Left lung (tissue), 10 donors: ENCODE data around the gene LARP4. TPM values are rescaled to one million over a fixed set of nuclear protein-coding genes. Genes with fewer than 3 reads are reported as not detected.
"Not testable (repeated sequence)": the region's sequence is repeated elsewhere in the genome, so short reads cannot be mapped to it uniquely, and the experiment has no call there.

ENCODE experiments used
- ATAC-seq: fragments of 200-7000 bp; cut with Tn5 transposase; one replicate; pipeline ENCODE4 v1.9.1; 2020; ENCODE audit warnings: moderate library complexity
- DNase-seq, 4 donors: peaks; one replicate each; pipeline ENCODE4 v3.0.0-alpha.2; 2013 to 2020
- H3K27ac ChIP-seq, 2 donors: fragments of 200-600 bp; sonication (generic) in 1 of 2; one replicate each; pipeline versions ENCODE4 v1.5.0 to v1.8.0; 2020 to 2021
- H3K27me3 ChIP-seq, 2 donors: fragments of 200-600 bp; sonication (generic) in 1 of 2; one replicate each; pipeline versions ENCODE4 v1.5.0 to v1.8.0; 2020 to 2021
- H3K36me3 ChIP-seq, 2 donors: fragments of 200-600 bp; sonication (generic) in 1 of 2; one replicate each; pipeline versions ENCODE4 v1.5.0 to v1.8.0; 2020 to 2021
- H3K4me1 ChIP-seq, 2 donors: fragments of 200-600 bp; one replicate each; pipeline ENCODE4 v1.8.0; 2021
- H3K4me3 ChIP-seq, 2 donors: fragments of 200-600 bp; sonication (generic) in 1 of 2; one replicate each; pipeline versions ENCODE4 v1.5.0 to v1.8.0; 2020 to 2021; ENCODE audit warnings: mild to moderate bottlenecking in 1 of 2
- H3K9me3 ChIP-seq, 2 donors: fragments of 200-600 bp; sonication (generic) in 1 of 2; one replicate each; pipeline versions ENCODE4 v1.5.0 to v1.8.0; 2020 to 2021
- intact Hi-C, 2 donors: fragments of 100-400 bp; cut with DNase I; formaldehyde crosslinking; loops; one replicate each; pipeline versions ENCODE4 v1.11.2 to v1.14.2; 2022
- polyA plus RNA-seq, 6 donors: library from polyadenylated mRNA; unstranded; fragments of 120-200 nt; gene quantifications; one replicate each; pipeline ENCODE4 v1.2.1, GENCODE V29; 2013; ENCODE audit not compliant: insufficient read length in 6 of 6
- total RNA-seq, 2 donors: library from RNA; stranded (reverse); fragmentation: NEBNext Ultra II Directional; extraction: Animal tissue kit (Norgen Biotek cat#: 25700); gene quantifications; one replicate each; pipeline ENCODE4 v1.2.1, GENCODE V29; 2021
- TF ChIP-seq, protein P1 (sequence below), 2 donors: fragments of 200-600 bp; sonication (generic) in 1 of 2; IDR thresholded peaks; one replicate each; pipeline versions ENCODE4 v1.5.0 to v1.8.0; 2021; ENCODE audit warnings: antibody characterized with exemption in 2 of 2
- donor health status: DM: no; HTN: yes; CAD: no.
- donor health status: DM: no; HTN: no; CAD: no.

The LARP4 gene
- total and polyA plus RNA-seq, 8 donors = 27.5 to 65.4 (median 32.0) TPM

DNA sequence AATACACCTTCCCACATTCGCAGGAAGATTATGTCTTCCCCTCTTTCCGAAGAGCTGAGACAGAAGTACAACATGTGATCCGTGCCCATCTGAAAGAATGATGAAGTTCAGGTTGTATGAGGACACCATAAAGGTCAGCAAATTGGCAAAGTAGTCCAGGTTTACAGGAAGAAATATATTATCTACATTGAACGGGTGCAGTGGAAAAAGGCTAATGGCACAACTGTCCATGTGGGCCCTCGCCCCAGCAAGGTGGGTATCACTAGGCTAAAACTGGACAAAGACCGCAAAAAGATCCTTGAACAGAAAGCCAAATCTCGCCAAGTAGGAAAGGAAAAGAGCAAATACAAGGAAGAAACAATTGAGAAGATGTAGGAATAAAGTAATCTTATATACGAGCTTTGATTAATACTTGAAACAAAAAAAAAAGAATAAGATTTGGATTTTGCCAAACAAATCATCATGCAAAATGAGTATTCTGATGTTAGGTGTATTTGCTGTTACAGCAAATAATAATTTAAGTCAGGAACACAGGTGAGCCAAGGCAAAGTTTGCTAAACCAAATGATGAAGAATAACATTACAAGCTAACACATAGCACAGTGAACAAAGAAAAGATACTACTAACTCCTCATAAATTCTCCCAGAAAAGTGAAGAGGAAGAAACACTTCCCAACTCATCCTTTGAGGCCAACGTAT, 34.8 kb upstream of the LARP4 start:
- Histone ChIP-seq H3K4me3 (no peak overlapping the region), H3K9me3 (no peaks in the 10 kb centered on the region), H3K27ac (no peak overlapping the region), H3K27me3 (no peaks in the 10 kb centered on the region), H3K4me1 (no peaks in the 10 kb centered on the region), H3K36me3 (no peaks in the 10 kb centered on the region)
- ATAC-seq = no peak
- intact Hi-C loops = no loop called here
- TF ChIP-seq, protein P1, sequence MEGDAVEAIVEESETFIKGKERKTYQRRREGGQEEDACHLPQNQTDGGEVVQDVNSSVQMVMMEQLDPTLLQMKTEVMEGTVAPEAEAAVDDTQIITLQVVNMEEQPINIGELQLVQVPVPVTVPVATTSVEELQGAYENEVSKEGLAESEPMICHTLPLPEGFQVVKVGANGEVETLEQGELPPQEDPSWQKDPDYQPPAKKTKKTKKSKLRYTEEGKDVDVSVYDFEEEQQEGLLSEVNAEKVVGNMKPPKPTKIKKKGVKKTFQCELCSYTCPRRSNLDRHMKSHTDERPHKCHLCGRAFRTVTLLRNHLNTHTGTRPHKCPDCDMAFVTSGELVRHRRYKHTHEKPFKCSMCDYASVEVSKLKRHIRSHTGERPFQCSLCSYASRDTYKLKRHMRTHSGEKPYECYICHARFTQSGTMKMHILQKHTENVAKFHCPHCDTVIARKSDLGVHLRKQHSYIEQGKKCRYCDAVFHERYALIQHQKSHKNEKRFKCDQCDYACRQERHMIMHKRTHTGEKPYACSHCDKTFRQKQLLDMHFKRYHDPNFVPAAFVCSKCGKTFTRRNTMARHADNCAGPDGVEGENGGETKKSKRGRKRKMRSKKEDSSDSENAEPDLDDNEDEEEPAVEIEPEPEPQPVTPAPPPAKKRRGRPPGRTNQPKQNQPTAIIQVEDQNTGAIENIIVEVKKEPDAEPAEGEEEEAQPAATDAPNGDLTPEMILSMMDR (IDR thresholded peaks at IDR 0.05) = no peak
- no peak for DNase-seq

DNA sequence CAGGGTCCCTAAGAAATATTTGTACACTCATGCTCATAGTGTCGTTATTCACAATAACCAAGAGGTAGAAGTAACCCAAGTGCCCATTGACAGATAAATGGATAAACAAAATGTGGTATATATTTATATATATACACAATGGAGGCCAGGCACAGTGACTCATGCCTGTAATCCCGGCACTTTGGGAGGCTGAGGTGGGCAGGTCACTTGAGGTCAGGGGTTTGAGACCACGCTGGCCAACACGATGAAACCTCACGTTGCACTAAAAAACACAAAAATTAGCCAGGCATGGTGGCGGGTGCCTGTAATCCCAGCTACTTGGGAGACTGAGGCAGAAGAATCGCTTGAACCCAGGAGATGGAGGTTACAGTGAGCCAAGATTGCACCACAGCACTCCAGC, 30.0 kb upstream of the LARP4 start:
- H3K27me3 ChIP-seq, intact Hi-C loops, H3K9me3 ChIP-seq, H3K4me3 ChIP-seq, ATAC-seq, H3K27ac ChIP-seq, H3K36me3 ChIP-seq, H3K4me1 ChIP-seq, DNase-seq: not testable (repeated sequence)

DNA sequence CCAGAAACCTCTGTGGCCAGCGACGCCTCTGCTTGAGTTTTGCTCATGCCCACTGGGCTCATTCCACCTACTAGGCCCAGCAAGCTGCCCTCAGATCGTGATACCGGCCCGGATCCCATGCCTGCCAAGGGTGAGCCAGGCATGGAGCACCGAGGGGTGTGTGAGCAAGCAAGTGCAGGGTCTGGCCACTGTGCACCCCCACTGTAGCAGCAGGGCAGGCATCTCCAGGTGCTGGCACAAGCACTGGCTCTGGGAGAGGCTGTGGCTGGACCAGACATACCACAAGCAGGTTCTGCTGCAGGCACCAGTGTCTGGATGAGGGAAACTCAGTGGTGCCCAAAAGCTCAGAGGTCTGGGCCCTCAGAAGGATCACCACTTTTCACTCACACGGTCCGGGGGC, 24.9 kb upstream of the LARP4 start:
- no peak overlapping the region for H3K27ac ChIP-seq
- H3K36me3 ChIP-seq = no peaks in the 10 kb centered on the region
- intact Hi-C loops = no loop called here
- no peak overlapping the region for H3K4me3 ChIP-seq
- H3K9me3 ChIP-seq = no peaks in the 10 kb centered on the region
- TF ChIP-seq, protein P1 (IDR thresholded peaks at IDR 0.05) = no peak
- ATAC-seq (no peak), DNase-seq (no peak)
- no peaks in the 10 kb centered on the region for H3K4me1 ChIP-seq
- H3K27me3 ChIP-seq = no peaks in the 10 kb centered on the region

DNA sequence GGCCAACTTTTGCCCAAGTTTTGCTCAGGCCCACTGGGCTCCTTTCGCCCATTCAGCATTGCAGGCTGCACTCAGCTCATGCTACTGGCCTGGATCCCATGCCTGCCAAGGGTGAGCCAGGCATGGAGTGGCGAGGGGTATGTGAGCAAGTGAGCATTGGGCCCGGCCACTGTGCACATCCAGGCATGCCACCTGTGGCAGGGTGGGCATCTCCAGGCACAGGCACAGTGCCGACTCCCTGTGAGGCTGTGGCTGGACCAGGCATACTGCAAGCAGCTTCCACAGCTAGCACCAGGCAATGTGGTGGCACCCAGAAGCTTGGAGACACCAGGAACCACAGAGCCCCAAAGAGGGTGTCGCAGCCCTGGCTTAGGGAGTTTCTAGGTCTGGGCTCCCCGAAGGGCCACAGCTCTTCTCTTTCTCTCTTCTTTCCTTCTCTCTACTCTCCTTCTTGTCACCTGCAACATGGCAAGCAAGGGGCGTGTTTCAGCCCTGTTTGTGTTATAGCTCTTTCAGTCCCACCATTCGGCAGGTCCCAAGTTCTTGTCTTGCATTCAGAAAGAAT, 19.8 kb upstream of the LARP4 start:
- intact Hi-C loops = no loop called here
- no peak overlapping the region for H3K4me3 ChIP-seq
- no peaks in the 10 kb centered on the region for H3K9me3 ChIP-seq
- DNase-seq = no peak
- no peaks in the 10 kb centered on the region for H3K27me3 ChIP-seq
- no peaks in the 10 kb centered on the region for H3K4me1 ChIP-seq
- no peak for ATAC-seq
- H3K27ac ChIP-seq = no peak overlapping the region
- TF ChIP-seq, protein P1 (IDR thresholded peaks at IDR 0.05) = no peak
- no peaks in the 10 kb centered on the region for H3K36me3 ChIP-seq

DNA sequence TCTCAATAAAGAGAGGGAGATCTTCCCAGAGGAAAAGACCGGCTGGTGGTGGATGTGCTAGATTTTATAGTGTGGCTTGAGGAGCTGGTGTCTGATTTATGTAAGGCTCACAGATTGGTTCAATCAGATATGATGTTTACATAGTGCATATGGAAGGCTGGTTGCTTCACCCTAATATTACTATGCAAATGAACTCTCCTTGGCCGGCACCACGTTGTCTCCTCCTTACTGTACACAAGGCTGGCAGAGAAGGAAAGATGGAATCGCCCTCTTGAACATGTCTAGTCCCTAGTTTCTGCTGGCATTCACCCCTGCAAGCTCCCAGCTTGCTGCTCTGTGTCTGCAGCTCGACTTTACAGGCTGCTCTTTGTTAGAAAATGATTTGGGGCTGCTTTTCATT, 13.2 kb upstream of the LARP4 start:
- TF ChIP-seq, protein P1 (IDR thresholded peaks at IDR 0.05) = no peak
- ATAC-seq = no peak
- DNase-seq = peak in 2 of 4 donors; percentile 24 to 27
- H3K27ac ChIP-seq = no peak overlapping the region
- no peaks in the 10 kb centered on the region for H3K4me1 ChIP-seq
- H3K9me3 ChIP-seq = no peaks in the 10 kb centered on the region
- intact Hi-C loops = no loop called here
- H3K36me3 ChIP-seq = no peaks in the 10 kb centered on the region
- no peak overlapping the region for H3K4me3 ChIP-seq
- no peaks in the 10 kb centered on the region for H3K27me3 ChIP-seq
